ENCODE data around the gene NACC2.

Gene NACC2, protein sequence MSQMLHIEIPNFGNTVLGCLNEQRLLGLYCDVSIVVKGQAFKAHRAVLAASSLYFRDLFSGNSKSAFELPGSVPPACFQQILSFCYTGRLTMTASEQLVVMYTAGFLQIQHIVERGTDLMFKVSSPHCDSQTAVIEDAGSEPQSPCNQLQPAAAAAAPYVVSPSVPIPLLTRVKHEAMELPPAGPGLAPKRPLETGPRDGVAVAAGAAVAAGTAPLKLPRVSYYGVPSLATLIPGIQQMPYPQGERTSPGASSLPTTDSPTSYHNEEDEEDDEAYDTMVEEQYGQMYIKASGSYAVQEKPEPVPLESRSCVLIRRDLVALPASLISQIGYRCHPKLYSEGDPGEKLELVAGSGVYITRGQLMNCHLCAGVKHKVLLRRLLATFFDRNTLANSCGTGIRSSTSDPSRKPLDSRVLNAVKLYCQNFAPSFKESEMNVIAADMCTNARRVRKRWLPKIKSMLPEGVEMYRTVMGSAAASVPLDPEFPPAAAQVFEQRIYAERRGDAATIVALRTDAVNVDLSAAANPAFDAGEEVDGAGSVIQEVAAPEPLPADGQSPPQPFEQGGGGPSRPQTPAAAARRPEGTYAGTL

GRCh38 chr9:136095070-136096058, at the start of gene NACC2:
Gene NACC2 (minus strand): TSS chr9:136095289. CDS start chr9:136050521, 44,768 bp downstream.
- no peak for DNase-seq (ENCODE audit: low read depth in 2 of 2)

DNA sequence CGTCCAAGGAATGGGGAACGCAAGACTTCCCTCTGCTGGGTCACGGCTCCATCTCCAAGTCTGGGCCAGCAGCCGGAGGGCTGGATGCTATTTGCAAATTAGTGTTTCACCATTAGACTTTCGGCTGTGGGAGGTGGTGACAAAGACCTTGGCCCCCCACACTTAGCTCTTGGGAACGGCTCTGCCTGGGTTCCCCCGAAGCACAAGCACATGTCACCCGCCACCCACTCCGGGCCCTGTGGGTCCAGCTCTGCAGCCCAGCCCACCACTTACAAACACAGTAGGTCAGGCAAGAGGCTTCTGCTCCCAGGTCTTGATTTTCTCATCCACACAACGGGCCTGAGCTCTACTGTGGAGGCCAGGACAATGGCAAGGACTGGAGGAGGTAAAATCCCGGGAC, 49.4 kb upstream of the NACC2 start:
- DNase-seq (ENCODE audit: low read depth in 2 of 2), result no peak

- DNase-seq (ENCODE audit: low read depth in 2 of 2), result no peak
Measured at GRCh38 chr9:136143215-136144001, 48.3 kb upstream of the NACC2 start.

DNA sequence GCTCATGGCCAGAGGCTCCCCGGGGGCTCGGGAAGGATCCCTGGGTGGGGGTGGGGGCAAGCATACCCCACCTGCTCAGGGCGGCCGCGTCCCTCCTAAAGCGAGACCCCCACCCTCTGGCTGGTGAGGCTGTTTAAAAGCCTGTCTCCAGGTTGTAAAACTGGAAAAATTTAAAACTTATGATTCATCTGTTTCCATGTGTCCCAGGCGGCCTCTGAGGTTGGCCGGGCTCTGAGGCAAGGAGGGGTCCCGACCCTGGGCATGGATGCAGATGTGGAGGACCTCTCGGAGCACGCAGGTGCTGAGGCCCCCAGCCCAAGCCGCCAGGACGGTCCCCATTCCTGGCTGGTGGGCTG, 47.7 kb upstream of the NACC2 start:
- no peak for DNase-seq (ENCODE audit: low read depth in 2 of 2)

DNA sequence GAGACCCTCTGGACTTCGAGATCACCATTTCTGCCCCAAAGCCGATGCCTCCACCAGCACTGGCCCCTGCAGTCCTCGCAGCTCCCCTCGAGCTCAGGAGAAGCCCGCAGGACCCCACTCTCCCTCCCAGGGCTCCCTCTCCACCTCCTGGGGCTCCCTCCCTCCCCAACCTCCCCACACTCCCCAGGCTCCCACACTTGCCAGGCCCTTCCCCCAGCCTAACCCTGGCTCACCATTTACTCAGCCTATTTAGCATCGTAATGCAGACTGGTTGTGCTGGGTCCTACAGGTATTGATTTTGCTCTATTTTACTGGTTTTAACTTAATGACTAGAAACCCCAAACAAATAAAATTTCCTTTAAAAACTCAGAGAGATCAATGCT, 47.3 kb upstream of the NACC2 start:
- no peak for DNase-seq (ENCODE audit: low read depth in 2 of 2)

DNA sequence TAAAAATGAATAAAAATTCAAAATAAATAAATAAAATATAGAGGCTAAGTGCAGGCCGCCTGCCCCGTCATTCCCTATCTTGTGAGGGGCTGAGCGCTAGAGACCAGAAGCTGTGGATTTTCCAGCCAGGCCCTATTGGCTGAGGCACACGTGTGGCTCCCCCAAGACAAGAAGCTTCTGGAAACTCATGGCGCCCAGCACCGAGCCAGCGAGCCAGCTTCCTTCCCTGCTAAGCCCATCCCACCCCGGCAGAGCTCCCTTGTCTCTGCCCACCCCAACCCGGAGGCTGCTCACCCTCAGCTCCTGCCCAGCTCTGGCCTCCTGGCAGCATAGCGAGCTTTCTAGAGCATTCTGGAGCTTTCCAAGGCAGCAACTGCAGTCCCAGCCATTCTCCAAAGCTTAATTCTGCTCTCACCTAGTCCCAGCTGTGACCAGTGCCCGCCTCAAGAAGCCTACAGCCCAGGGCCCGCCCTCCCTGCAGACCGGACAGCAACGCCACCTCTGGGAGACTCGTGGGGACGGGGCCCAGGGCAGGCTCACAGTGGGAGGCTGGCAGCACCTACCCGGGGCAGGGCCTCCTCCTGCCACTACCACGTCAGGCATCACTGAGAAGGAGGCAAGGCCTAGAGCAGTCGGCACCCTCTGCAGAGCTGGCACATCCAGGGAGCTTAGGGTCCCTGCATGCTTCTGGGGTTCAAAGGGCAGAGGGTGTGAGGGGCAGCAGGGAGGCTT, 46.8 kb upstream of the NACC2 start:
- no peak for DNase-seq (ENCODE audit: low read depth in 2 of 2)

DNA sequence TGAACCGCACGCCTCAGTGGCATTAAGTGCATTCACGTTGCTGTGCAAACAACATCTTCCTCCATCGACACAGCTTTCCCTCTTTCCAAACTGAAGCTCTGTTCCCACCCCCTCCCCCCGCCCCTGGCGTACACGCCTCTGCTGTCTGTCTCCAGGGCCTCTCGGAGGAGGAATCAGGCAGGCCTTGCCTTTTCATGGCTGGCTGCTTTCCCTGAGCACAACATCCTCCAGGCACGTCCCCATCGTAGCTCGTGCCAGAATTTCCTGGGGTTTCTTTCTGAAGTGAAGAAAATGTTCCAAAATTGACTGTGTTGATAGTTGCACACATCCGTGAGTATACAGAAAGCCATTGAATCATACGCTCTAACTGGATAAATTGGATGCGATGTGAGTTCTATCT, 45.9 kb upstream of the NACC2 start:
- no peak for DNase-seq (ENCODE audit: low read depth in 2 of 2)

DNA sequence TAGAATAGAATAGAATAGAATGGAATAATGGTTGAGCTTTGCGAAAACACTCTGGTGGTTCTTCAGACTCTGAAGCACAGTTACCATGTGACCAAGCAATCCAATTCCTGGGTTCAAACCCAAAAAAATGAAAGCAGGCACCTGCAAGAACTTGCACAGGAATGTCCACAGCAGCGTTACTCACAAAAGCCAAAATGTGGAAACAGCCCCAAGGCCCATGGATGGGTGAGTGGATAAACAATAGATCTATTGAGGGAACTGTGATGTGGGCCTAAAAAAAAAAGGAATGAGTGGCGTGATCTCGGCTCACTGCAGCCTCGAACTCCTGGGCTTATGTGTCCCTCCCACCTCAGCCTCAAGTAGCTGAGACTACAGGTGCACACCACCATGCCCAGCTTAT, 45.0 kb upstream of the NACC2 start:
- DNase-seq (ENCODE audit: low read depth in 2 of 2), result no peak

- DNase-seq (ENCODE audit: low read depth in 2 of 2), result peak in 1 of 2 donors; percentile 29
Measured at GRCh38 chr9:136138566-136138965, 43.5 kb upstream of the NACC2 start.

- DNase-seq (ENCODE audit: low read depth in 2 of 2), result no peak
Measured at GRCh38 chr9:136137321-136138265, 42.5 kb upstream of the NACC2 start.

DNA sequence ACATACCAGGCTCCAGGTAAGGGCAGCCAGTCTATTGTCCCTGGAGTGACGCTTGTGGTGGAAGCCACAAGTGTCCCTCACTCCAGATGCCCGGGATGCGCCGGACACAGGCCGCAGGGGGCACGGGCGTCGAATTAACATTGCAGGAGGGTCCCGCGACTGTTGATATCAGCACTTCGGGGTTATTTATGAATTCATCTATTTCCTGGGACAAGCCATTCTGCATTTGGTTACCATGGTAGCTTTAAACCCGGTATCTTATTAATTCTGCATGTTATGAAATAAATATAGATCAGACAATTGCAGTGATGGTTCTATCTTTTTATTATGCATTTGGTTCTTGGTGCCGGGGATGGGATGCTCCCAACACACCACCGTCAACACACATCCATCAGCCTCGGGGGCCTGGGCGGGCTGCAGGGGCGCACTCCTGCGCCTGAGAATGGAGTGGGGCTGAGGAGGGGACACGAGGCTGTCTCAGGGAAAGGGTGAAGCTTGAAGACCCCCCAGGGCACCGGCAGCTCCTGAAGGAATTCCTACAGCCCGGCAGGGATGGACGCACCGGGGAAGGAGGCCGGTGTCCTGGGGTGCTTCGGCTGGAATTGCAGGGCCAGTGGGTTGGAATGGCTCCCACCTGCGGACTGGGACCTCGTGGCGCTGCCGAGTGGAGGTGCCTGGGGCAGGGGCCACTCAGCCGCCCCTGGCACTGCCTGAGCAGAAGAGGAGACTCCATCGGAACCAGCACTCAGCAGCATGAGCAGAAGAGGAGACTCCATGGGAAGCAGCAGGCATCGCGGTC, 41.2 kb upstream of the NACC2 start:
- no peak for DNase-seq (ENCODE audit: low read depth in 2 of 2)

DNA sequence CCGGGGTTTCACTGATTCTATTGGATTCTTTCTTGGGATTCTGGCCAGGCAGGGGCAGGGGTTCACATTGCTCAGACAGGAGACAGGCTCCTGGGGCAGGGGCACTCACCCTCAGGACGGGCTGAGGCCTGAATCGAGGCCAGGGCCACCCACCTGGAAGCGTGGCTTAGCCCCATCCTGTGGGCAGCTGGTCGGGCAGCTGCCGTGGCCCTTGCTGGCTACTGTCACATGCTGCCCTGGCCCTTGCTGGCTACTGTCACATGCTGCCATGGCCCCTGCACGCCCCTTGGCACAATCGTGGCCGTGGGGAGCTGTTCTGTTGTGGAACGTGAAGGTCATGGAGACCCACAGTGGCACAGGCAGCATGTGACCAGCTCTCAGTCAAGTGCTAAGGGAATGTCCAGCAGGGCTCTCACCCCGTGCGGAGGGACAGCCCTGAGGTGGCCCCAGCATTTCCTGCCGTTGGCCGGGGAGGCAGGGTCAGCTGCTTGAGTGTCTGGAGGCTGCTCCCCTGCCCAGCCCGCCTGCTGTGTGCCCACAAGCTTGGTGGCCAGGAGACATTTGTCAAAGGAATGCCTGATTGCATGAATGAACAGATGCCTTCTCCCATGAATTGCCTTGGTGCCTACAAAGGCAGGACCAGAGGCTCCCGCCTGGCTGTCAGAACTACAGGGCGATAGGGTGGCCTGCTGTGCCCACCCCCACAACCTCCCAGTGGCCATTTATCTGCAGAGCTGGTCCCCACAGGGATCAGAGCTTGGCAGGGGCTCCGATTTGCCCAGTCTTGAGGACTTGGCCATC, 40.4 kb upstream of the NACC2 start:
- no peak for DNase-seq (ENCODE audit: low read depth in 2 of 2)

GRCh38 chr9:136133959-136134484, 38.9 kb upstream of the NACC2 start:
- DNase-seq (ENCODE audit: low read depth in 2 of 2), result no peak

DNA sequence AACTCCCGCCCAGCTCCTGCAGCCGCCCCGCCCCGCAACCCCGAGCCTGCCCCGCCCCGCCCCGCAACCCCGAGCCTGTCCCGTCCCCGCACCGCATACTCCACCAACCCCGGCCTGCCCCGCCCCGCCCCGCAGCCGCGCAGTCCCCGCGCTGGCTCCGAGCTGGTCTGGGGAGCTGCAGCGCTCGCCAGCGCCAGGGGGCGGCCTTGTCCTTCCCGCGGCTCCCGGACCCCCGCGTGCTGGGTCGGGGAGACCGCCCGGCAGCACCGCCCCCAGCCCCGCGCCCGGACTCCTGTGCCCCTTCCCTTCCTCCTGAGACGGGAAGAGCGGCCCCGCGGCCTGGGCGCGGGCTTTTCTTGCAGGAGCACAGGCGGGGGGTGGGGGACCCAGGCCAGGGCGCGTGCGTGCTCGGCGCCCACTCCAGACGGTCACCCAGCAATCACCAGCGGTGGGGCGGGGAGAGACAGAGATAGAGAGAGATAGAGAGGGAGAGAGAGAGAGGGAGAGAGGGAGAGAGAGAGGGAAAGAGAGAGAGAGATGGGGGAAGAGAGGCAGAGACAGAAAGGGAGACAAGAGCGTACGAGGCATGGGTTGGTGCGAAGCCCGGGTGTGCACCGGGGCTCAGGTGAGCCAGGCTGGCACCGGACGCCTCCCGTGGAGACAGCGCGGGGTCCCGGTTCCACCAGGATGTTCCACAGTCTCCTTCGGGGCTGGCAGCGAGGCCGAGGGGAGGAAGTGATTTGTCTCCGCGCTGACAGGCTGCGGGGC, 38.3 kb upstream of the NACC2 start:
- DNase-seq (ENCODE audit: low read depth in 2 of 2), result no peak

GRCh38 chr9:136132512-136133050, 37.5 kb upstream of the NACC2 start:
- no peak for DNase-seq (ENCODE audit: low read depth in 2 of 2)

DNA sequence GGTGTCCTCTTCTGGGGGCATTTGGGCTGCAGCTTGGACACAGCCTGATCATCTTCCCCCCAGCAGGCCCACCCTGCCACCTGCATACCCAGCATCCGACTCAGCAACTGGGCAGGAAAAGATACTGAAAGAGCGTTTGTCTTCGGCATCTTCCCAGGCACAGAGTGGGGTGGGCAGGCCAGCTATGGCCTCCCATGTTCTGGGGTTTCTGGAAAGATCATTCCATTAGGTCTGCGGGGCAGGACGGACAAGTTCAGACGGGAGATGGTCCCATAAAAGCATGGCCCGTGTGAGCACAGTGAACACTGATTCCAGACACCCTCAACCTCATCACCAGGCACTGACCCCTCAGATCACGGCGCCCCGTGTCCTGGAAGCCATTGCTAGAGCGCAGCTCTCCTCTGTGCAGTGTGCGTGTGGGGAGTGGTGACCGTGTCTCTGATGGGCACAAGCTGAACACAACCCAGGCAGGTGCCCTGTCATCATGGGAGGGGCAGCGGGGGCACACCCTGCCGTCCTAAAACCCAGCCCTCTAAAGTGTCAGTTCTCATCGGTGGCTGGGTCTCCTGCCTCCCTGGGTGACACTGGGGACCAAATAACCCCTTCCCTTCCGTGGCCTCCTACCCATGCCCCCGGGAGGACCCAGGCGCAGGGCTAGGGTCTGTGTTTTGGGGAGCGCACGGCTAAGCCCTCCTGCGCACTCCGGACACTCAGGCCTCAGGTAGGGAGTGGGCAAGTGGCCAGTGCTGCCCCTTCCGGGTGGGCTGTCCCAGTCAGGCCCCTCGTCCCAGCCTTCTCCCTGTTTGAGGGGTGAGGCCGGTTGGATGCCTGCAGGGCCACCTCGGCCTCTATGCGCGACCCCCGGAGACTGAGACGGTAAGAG, 36.8 kb upstream of the NACC2 start:
- DNase-seq (ENCODE audit: low read depth in 2 of 2), result no peak

Measured in stimulated activated CD4-positive, alpha-beta T cell treated with anti-CD3 and anti-CD28 coated beads, Interleukin-15, amount 100 ng/mL, for 48 hours (primary cell).